CD4-positive, alpha-beta T cell treated with Interleukin-17A for 1 hour (primary cell): ENCODE measurements around the gene GALNT12.

ENCODE experiments used
- DNase-seq: peaks from one replicate; pipeline ENCODE4 v3.0.0-alpha.2; 2020

GALNT12 gene

GRCh38 chr9:98807070-98807813 lies at the start of gene GALNT12:
TSS of gene GALNT12 (plus strand) at chr9:98807670. CDS start at chr9:98807699, 29 bp downstream.
- peak; percentile 55 for DNase-seq

GRCh38 chr9:98760231-98760630 lies 47.2 kb upstream of the GALNT12 start:
- DNase-seq, result no peak

GRCh38 chr9:98763986-98764745 lies 43.3 kb upstream of the GALNT12 start:
- no peak for DNase-seq

GRCh38 chr9:98765256-98765655 lies 42.2 kb upstream of the GALNT12 start:
- no peak for DNase-seq

GRCh38 chr9:98766586-98766985 lies 40.9 kb upstream of the GALNT12 start:
- no peak for DNase-seq

- no peak for DNase-seq
Measured at GRCh38 chr9:98767196-98767595, 40.3 kb upstream of the GALNT12 start.

GRCh38 chr9:98767915-98768314 lies 39.6 kb upstream of the GALNT12 start:
- no peak for DNase-seq

- DNase-seq, result no peak
Measured at GRCh38 chr9:98768344-98768743, 39.1 kb upstream of the GALNT12 start.

- no peak for DNase-seq
Measured at GRCh38 chr9:98770717-98771116, 36.8 kb upstream of the GALNT12 start.

- DNase-seq, result no peak
Measured at GRCh38 chr9:98771209-98771874, 36.1 kb upstream of the GALNT12 start.

GRCh38 chr9:98772364-98773155 lies 34.9 kb upstream of the GALNT12 start:
- no peak for DNase-seq

- no peak for DNase-seq
Measured at GRCh38 chr9:98773721-98774120, 33.7 kb upstream of the GALNT12 start.

- DNase-seq, result no peak
Measured at GRCh38 chr9:98774746-98775145, 32.7 kb upstream of the GALNT12 start.

GRCh38 chr9:98775831-98776441 lies 31.5 kb upstream of the GALNT12 start:
- DNase-seq, result peak; percentile 49

- DNase-seq, result no peak
Measured at GRCh38 chr9:98777618-98778017, 29.9 kb upstream of the GALNT12 start.

- DNase-seq, result no peak
Measured at GRCh38 chr9:98778251-98778650, 29.2 kb upstream of the GALNT12 start.

- DNase-seq, result no peak
Measured at GRCh38 chr9:98778711-98779530, 28.5 kb upstream of the GALNT12 start.

- no peak for DNase-seq
Measured at GRCh38 chr9:98780059-98780749, 27.3 kb upstream of the GALNT12 start.

- no peak for DNase-seq
Measured at GRCh38 chr9:98781588-98782383, 25.7 kb upstream of the GALNT12 start.
